Measurements from ENCODE around the gene PRDM16. TPM values are rescaled to one million over a fixed set of nuclear protein-coding genes. Genes with fewer than 3 reads are reported as not detected.

The PRDM16 gene
- total and polyA plus RNA-seq, 2 of the 13 experiments (the other 11 are each of a cell fraction or from before 2014, with no cell fraction given): 0.15 to 0.81 TPM

DNA sequence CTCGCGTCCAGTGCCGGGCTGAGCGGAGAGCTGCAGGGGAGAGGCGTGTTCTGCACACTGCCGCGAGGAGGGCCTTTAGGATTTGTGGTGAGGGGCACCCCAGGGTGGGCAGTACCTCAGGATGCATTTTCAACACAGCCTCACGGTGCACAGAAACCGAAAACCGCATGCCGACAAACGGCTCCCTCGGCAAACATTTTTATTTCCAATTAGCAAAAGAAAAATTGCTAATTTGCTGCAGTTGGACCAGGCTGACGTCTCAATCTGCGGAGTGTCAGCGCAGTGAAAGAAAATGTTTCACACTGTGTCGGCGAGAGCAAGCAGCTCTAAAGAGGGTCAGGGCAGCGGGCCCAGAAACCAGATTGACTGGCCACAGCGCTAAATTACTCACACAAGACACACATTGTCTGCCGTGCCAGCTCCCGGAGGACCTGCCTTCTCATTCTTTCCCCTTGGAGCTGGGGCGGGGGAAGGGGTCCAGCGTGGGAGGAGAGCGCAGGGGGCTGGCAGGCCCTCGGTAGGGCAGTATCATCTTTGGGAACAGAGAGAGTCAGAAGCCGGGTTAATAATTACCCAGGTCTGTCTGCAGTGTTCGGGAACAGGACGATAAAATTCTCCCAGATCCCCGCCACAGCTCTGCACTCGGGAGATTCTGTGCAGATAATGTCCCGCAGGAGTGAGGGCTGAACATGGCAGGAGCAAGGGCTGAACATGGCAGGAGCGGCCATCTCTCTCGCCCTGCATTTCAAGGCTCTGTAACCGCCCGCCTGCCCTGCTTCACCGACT, 150.2 kb downstream of the PRDM16 start:
- ChIA-PET CTCF (ENCODE audit: low intra/inter-chr PET ratio, low total read pairs) (no interaction called here), POLR2A (interaction anchor here (0.8 to 2.2 kb wide), 8 partner anchors 9 to 110 kb away, joined by 3 to 18 read pairs (median 6); no protein-coding TSS in a partner anchor)
- no TSS peak for BruUV-seq (replicated peaks)
- peak; percentile 79 for ATAC-seq
- peak; percentile 94 for FAIRE-seq
- H2AFZ ChIP-seq (ENCODE audit: low read length): no peak overlapping the region
- no peaks in the 10 kb centered on the region for H3K36me3 ChIP-seq (replicated peaks in 1 of 2; ENCODE audit: control insufficient read depth in 1 of 2, insufficient read depth in 2 of 2, low read length in 2 of 2)
- in situ Hi-C loops (cut with HindIII; ENCODE audit: extremely low pct_ligation_motif_present, low pct_unique_long_range_greater_than_20kb): no loop called here
- WGBS (ENCODE audit: low lambda C conversion rate): 5% methylated on average over 32 of the region's 37 CpGs
- peak overlapping the region; percentile 72 for H3K4me2 ChIP-seq (ENCODE audit: low read depth, low read length)
- H3K27ac ChIP-seq (ENCODE audit: extremely low read length, insufficient read depth, low read length): peak overlapping the region; percentile 57
- no peaks in the 10 kb centered on the region for H4K20me1 ChIP-seq (ENCODE audit: insufficient read depth, low read length)
- peak; percentile 89 for DNase-seq (ENCODE audit: low spot score)
- peak overlapping the region; percentile 43 to 66 (median 45) for H3K4me3 ChIP-seq (replicated peaks in 1 of 3; ENCODE audit: insufficient read depth in 1 of 3, low read depth in 2 of 3, low read length in 3 of 3)
- H3K9ac ChIP-seq (ENCODE audit: insufficient read depth, low read depth, low read length): peak overlapping the region; percentile 44
- H3K79me2 ChIP-seq (ENCODE audit: insufficient read depth, low read length): no peaks in the 10 kb centered on the region
- peaks cover 56% of the 10 kb centered on the region for H3K4me1 ChIP-seq (ENCODE audit: insufficient read depth, low read length)
- intact Hi-C loops (cut with micrococcal nuclease; ENCODE audit: unreplicated experiment): loop anchor here (2.0 to 5.0 kb wide), 2 partner anchors 33 to 74 kb away; no protein-coding TSS in a partner anchor
- H3K27me3 ChIP-seq (ENCODE audit: control insufficient read depth in 1 of 2, insufficient read depth in 2 of 2, low read length in 2 of 2): peaks cover 0 to 2% of the 10 kb centered on the region in 2 experiments; a peak in 1 of 5 replicates
- no peaks in the 10 kb centered on the region for H3K9me3 ChIP-seq (ENCODE audit: low read length)
- TF ChIP-seq MZF1 (CRISPR knock-in tag; IDR thresholded peaks at IDR 0.05; ENCODE audit: borderline replicate concordance) (no peak), ARNTL (CRISPR knock-in tag; IDR thresholded peaks at IDR 0.05) (peak; percentile 66; the same call in 1 of the 2 replicates), FOXA1 (IDR thresholded peaks at IDR 0.05) (no peak), FOXA1 (CRISPR knock-in tag; IDR thresholded peaks at IDR 0.05) (no peak), POLR2G (IDR thresholded peaks at IDR 0.05; ENCODE audit: low read depth, low read length) (0 out of 2 replicates have a peak, but pooled peaks have one; percentile 37), TGIF2 (CRISPR knock-in tag; IDR thresholded peaks at IDR 0.05) (0 out of 2 replicates have a peak, but pooled peaks have one; percentile 59), HNRNPL (IDR thresholded peaks at IDR 0.05; ENCODE audit: low read depth, low read length) (peak; percentile 32; the same call in 1 of the 2 replicates), MIER2 (CRISPR knock-in tag; IDR thresholded peaks at IDR 0.05) (no peak), ZSCAN29 (CRISPR knock-in tag; conservative IDR thresholded peaks at IDR 0.05) (0 out of 2 replicates have a peak, but pooled peaks have one; percentile 33), GATAD2A (CRISPR knock-in tag; IDR thresholded peaks at IDR 0.05) (peak; percentile 56; the same call in 1 of the 2 replicates), ZNF883 (CRISPR knock-in tag; IDR thresholded peaks at IDR 0.05; ENCODE audit: not compliant biosample characterization) (no peak), STAG1 (CRISPR knock-in tag; IDR thresholded peaks at IDR 0.05) (peak; percentile 11; the same call in 1 of the 2 replicates), TOPORS (CRISPR knock-in tag; IDR thresholded peaks at IDR 0.05) (0 out of 2 replicates have a peak, but pooled peaks have one; percentile 18), ZNF572 (CRISPR knock-in tag; IDR thresholded peaks at IDR 0.05) (peak; percentile 36; the same call in 1 of the 2 replicates)
- TF ChIP-seq, protein P1, sequence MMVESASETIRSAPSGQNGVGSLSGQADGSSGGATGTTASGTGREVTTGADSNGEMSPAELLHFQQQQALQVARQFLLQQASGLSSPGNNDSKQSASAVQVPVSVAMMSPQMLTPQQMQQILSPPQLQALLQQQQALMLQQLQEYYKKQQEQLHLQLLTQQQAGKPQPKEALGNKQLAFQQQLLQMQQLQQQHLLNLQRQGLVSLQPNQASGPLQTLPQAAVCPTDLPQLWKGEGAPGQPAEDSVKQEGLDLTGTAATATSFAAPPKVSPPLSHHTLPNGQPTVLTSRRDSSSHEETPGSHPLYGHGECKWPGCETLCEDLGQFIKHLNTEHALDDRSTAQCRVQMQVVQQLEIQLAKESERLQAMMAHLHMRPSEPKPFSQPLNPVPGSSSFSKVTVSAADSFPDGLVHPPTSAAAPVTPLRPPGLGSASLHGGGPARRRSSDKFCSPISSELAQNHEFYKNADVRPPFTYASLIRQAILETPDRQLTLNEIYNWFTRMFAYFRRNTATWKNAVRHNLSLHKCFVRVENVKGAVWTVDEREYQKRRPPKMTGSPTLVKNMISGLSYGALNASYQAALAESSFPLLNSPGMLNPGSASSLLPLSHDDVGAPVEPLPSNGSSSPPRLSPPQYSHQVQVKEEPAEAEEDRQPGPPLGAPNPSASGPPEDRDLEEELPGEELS (CRISPR knock-in tag; IDR thresholded peaks at IDR 0.05): no peak; the same call in 1 of the 2 replicates
- TF ChIP-seq, protein P2, sequence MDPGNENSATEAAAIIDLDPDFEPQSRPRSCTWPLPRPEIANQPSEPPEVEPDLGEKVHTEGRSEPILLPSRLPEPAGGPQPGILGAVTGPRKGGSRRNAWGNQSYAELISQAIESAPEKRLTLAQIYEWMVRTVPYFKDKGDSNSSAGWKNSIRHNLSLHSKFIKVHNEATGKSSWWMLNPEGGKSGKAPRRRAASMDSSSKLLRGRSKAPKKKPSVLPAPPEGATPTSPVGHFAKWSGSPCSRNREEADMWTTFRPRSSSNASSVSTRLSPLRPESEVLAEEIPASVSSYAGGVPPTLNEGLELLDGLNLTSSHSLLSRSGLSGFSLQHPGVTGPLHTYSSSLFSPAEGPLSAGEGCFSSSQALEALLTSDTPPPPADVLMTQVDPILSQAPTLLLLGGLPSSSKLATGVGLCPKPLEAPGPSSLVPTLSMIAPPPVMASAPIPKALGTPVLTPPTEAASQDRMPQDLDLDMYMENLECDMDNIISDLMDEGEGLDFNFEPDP (CRISPR knock-in tag; conservative IDR thresholded peaks at IDR 0.05): 0 out of 2 replicates have a peak, but pooled peaks have one; percentile 18
- TF ChIP-seq, protein P3, sequence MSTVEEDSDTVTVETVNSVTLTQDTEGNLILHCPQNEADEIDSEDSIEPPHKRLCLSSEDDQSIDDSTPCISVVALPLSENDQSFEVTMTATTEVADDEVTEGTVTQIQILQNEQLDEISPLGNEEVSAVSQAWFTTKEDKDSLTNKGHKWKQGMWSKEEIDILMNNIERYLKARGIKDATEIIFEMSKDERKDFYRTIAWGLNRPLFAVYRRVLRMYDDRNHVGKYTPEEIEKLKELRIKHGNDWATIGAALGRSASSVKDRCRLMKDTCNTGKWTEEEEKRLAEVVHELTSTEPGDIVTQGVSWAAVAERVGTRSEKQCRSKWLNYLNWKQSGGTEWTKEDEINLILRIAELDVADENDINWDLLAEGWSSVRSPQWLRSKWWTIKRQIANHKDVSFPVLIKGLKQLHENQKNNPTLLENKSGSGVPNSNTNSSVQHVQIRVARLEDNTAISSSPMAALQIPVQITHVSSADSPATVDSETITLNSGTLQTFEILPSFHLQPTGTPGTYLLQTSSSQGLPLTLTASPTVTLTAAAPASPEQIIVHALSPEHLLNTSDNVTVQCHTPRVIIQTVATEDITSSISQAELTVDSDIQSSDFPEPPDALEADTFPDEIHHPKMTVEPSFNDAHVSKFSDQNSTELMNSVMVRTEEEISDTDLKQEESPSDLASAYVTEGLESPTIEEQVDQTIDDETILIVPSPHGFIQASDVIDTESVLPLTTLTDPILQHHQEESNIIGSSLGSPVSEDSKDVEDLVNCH (CRISPR knock-in tag; IDR thresholded peaks at IDR 0.05): no peak
